ENCODE measurements around the gene LIN37.
"Not testable (repeated sequence)": the region's sequence is repeated elsewhere in the genome, so short reads cannot be mapped to it uniquely, and the experiment has no call there.

LIN37 gene

GRCh38 chr19:35718345-35719041 is 29.9 kb upstream of the LIN37 start:
- FAIRE-seq (peak; percentile 78), DNase-seq (ENCODE audit: extremely low spot score, insufficient read length, low read depth) (no peak)

- no peak for FAIRE-seq
These were observed 28.8 kb upstream of the LIN37 start for GRCh38 chr19:35719402-35720162.

DNA sequence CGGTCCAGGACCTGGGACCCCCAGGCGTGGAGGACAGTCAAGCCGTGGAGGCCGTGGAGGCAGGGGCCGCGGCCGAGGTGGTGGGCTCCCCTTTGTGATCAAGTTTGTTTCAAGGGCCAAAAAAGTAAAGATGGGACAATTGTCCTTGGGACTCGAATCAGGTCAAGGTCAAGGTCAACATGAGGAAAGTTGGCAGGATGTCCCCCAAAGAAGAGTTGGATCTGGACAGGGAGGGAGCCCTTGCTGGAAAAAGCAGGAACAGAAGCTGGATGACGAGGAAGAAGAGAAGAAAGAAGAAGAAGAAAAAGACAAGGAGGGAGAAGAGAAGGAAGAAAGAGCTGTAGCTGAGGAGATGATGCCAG is 28.2 kb upstream of the LIN37 start:
- FAIRE-seq (no peak), DNase-seq (ENCODE audit: extremely low spot score, insufficient read length, low read depth) (no peak)

More at GRCh38 chr19:35719402-35720162, 28.8 kb upstream of the LIN37 start:
- no peak for DNase-seq (ENCODE audit: extremely low spot score, insufficient read length, low read depth)

- DNase-seq (ENCODE audit: extremely low spot score, insufficient read length, low read depth) = no peak
- no peak for FAIRE-seq
These were observed 27.7 kb upstream of the LIN37 start for GRCh38 chr19:35720648-35721047.

GRCh38 chr19:35721374-35721773 is 27.0 kb upstream of the LIN37 start:
- FAIRE-seq (no peak), DNase-seq (ENCODE audit: extremely low spot score, insufficient read length, low read depth) (no peak)

- DNase-seq (ENCODE audit: extremely low spot score, insufficient read length, low read depth) (no peak), FAIRE-seq (no peak)
These were observed 25.9 kb upstream of the LIN37 start for GRCh38 chr19:35722461-35722860.

GRCh38 chr19:35722897-35723296 is 25.5 kb upstream of the LIN37 start:
- no peak for DNase-seq (ENCODE audit: extremely low spot score, insufficient read length, low read depth)
- FAIRE-seq = no peak

DNA sequence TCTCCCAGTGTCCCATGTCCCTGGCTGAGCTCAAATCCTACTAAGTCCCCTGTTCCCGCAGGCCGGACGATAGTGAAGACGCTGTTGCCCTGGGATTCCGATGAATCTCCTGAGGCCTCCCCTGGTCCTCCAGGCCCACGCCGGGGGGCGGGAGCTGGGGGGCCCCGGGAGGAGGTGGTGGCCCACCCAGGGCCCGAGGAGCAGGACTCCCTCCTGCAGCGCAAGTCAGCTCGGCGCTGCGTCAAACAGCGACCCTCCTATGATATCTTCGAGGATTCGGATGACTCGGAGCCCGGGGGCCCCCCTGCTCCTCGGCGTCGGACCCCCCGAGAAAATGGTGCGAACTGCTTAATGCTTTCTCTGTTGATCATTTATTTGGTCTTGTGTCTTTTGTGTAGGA is 24.7 kb upstream of the LIN37 start:
- DNase-seq (ENCODE audit: extremely low spot score, insufficient read length, low read depth) = no peak
- FAIRE-seq = no peak

DNA sequence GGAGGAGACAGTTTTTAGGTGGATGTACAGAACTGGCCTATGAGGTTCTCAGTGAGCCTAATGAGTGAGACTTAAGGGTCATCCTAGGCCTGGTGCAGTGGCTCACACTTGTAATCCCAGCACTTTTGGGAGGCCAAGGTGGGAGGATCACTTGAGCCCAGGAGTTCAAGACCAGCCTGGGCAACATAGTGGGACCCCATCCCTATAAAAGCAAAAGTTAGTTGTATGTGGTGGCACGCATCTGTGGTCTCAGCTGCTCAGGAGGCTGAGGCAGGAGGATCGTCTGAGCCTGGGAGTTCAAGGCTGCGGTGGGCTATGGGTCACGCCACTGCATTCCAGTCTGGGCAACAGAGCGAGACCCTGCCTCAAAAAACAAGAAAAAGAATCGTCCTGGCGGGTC is 24.2 kb upstream of the LIN37 start:
- not testable (repeated sequence) for FAIRE-seq; DNase-seq (ENCODE audit: extremely low spot score, insufficient read length, low read depth)

DNA sequence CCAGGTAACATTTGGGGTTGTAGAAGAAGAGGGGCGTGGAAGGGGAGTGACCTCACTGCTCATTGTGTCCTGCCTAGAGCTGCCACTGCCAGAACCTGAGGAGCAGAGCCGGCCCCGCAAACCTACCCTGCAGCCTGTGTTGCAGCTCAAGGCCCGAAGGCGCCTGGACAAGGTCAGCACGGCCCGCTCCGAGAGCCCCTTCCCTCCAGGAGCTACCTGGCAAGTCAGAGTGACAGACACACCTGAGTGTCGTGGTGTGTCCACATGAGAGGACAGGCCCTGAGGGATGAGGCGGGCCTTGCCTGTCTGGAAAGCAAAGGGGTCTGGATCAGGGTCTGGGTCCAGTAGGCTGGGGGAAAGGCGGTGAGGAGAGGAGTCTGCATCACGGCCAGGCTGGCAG is 23.8 kb upstream of the LIN37 start:
- DNase-seq (ENCODE audit: extremely low spot score, insufficient read length, low read depth) = no peak
- FAIRE-seq = no peak

DNA sequence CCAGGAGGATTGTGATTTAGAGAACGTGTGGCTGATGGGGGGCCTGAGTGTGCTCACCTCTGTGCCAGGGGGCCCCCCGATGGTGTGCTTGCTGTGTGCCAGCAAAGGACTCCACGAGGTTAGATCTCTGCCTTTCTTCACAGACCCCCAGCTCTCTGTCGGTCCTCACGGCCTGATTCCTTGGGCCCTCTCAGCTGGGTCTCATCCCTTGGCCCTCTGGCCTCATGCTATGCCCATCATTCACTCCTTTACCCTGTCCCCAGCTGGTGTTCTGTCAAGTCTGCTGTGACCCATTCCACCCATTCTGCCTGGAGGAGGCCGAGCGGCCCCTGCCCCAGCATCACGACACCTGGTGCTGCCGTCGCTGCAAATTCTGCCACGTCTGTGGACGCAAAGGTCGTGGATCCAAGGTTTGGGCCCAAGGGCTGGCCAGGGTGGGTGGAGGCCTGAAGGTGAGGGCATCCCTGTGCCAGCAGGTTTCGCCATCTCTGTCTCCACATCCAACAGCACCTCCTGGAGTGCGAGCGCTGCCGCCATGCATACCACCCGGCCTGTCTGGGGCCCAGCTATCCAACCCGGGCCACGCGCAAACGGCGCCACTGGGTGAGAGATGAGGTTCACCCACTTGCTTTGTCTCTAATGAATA is 23.0 kb upstream of the LIN37 start:
- DNase-seq (ENCODE audit: extremely low spot score, insufficient read length, low read depth) = no peak
- no peak for FAIRE-seq

GRCh38 chr19:35727053-35727955 is 21.1 kb upstream of the LIN37 start:
- no peak for DNase-seq (ENCODE audit: extremely low spot score, insufficient read length, low read depth)
- FAIRE-seq = no peak

DNA sequence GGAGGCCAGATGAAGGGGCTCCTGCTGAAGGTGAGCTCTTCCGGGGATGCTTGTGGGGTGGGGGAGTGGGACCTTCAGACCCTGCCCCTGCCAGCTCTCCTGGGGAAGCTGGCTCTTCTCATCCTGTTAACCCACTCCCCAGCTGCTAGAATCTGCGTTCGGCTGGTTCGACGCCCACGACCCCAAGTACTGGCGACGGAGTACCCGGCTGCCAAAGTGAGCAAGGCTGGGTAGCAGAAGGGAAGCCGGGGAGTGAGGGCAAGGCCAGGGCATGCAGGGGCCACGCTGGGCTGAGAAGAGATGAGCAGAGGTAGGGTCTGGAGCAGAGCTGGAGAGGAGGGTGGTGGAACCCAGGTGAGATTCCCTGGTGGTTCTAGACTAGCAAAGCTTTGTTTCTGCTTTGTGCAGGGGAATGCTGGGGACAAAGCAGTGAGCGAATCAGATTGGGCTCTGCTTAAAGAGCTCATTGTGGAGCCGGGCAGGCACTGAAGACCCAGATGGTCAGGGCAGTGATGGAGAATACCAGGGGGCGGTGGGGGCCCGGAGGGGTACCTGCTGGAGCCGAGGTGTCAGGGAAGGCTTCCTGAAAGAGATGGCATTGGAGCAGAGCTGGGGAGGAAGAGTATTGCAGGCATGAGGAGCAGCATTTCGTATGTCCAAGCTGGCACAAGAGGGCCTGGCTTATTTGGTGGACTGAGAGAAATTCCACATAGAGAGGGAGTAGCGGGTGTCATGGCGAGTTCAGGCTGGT is 20.2 kb upstream of the LIN37 start:
- DNase-seq (ENCODE audit: extremely low spot score, insufficient read length, low read depth) = no peak
- FAIRE-seq = no peak

GRCh38 chr19:35729021-35729420 is 19.4 kb upstream of the LIN37 start:
- FAIRE-seq (no peak), DNase-seq (ENCODE audit: extremely low spot score, insufficient read length, low read depth) (no peak)

DNA sequence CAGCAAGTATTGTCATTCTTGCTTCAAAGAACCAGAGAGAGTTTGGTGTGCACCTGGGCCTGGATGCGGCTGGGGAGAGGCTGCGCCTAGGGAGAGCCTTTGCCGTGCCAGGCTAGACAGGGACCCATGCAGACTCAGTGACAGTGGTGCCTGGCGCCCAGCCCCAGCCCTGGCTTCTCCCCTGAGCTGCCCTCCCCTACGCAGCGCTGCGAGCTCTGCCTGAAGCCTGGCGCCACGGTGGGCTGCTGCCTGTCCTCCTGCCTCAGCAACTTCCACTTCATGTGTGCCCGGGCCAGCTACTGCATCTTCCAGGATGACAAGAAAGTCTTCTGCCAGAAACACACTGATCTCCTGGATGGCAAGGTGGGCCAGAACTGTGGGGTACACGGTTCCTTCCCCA is 18.6 kb upstream of the LIN37 start:
- no peak for DNase-seq (ENCODE audit: extremely low spot score, insufficient read length, low read depth)
- FAIRE-seq = no peak

DNA sequence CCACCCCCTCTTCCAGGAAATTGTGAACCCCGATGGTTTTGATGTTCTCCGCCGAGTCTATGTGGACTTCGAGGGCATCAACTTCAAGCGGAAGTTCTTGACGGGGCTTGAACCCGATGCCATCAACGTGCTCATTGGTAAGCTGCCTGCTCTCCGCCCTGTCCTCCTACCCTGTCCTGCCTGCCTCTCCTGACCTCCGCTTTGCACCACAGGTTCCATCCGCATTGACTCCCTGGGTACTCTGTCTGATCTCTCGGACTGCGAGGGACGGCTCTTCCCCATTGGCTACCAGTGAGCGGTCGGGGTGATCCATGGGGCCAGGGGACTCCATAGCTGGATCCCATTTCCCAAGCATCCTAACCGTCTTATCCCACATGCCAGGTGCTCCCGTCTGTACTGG is 18.1 kb upstream of the LIN37 start:
- DNase-seq (ENCODE audit: extremely low spot score, insufficient read length, low read depth) = no peak
- no peak for FAIRE-seq

- no peak for DNase-seq (ENCODE audit: extremely low spot score, insufficient read length, low read depth)
These were observed 17.0 kb upstream of the LIN37 start for GRCh38 chr19:35731353-35731752.

DNA sequence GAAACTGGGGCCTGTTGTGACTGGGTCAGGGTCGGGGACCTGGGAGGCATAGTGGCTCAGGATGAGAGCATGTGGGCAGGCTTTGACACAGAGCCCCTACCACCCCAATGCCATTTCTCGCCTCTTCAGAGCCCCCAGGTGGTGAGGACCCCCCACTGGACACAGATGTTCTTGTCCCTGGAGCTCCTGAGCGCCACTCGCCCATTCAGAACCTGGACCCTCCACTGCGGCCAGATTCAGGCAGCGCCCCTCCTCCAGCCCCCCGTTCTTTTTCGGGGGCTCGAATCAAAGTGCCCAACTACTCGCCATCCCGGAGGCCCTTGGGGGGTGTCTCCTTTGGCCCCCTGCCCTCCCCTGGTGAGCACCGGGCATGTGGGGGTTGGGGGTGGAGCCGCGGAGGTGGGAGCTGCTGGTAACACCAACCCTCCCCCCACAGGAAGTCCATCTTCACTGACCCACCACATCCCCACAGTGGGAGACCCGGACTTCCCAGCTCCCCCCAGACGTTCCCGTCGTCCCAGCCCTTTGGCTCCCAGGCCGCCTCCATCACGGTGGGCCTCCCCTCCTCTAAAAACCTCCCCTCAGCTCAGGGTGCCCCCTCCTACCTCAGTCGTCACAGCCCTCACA is 16.5 kb upstream of the LIN37 start:
- DNase-seq (ENCODE audit: extremely low spot score, insufficient read length, low read depth) (no peak), FAIRE-seq (no peak)

More at GRCh38 chr19:35731353-35731752, 17.0 kb upstream of the LIN37 start:
- FAIRE-seq = no peak

GRCh38 chr19:35732540-35733179 is 15.7 kb upstream of the LIN37 start:
- no peak for DNase-seq (ENCODE audit: extremely low spot score, insufficient read length, low read depth)

More at GRCh38 chr19:35732540-35733179, 15.7 kb upstream of the LIN37 start:
- no peak for FAIRE-seq

Data from GM18507 (cell line).